Measurements from ENCODE around the gene SCN9A. TPM values are rescaled to one million over a fixed set of nuclear protein-coding genes. Genes with fewer than 3 reads are reported as not detected.

Gene SCN9A
- total and polyA plus RNA-seq, 12 donors, result 0.10 to 2.9 (median 0.79) TPM

DNA sequence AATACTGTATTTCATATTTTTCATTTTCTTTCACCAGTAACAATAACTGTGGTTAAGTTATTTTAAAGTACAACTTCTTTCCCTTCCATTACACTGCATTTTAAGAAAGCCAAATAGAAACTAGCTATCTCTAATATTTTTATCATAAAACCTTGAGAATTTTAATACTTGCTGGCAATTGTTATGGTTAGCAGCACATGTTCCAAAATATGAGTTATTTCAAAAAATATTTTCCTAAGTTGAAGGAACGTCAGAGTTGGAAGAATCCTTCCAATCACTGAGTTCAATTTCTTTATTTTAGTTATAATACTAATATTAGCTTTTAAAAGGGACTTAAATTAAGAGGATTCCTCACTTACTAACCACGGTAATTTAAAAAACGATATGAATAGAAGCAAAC lies 68.4 kb downstream of the SCN9A start:
- TF ChIP-seq, protein P1, sequence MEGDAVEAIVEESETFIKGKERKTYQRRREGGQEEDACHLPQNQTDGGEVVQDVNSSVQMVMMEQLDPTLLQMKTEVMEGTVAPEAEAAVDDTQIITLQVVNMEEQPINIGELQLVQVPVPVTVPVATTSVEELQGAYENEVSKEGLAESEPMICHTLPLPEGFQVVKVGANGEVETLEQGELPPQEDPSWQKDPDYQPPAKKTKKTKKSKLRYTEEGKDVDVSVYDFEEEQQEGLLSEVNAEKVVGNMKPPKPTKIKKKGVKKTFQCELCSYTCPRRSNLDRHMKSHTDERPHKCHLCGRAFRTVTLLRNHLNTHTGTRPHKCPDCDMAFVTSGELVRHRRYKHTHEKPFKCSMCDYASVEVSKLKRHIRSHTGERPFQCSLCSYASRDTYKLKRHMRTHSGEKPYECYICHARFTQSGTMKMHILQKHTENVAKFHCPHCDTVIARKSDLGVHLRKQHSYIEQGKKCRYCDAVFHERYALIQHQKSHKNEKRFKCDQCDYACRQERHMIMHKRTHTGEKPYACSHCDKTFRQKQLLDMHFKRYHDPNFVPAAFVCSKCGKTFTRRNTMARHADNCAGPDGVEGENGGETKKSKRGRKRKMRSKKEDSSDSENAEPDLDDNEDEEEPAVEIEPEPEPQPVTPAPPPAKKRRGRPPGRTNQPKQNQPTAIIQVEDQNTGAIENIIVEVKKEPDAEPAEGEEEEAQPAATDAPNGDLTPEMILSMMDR (IDR thresholded peaks at IDR 0.05), result no peak
- no peak overlapping the region for H3K27ac ChIP-seq
- ATAC-seq (no peak), DNase-seq (no peak)
- H3K4me1 ChIP-seq, result no peaks in the 10 kb centered on the region
- H3K9me3 ChIP-seq, result peaks cover 0 to 7% (median 0%) of the 10 kb centered on the region in 11 donors
- no peaks in the 10 kb centered on the region for H3K36me3 ChIP-seq
- H3K4me3 ChIP-seq, result no peak overlapping the region
- intact Hi-C loops (cut with DNase I), result no loop called here
- H3K27me3 ChIP-seq, result no peaks in the 10 kb centered on the region
- WGBS, 2 donors, result 64 to 76% methylated on average over 3 of the region's 3 CpGs

DNA sequence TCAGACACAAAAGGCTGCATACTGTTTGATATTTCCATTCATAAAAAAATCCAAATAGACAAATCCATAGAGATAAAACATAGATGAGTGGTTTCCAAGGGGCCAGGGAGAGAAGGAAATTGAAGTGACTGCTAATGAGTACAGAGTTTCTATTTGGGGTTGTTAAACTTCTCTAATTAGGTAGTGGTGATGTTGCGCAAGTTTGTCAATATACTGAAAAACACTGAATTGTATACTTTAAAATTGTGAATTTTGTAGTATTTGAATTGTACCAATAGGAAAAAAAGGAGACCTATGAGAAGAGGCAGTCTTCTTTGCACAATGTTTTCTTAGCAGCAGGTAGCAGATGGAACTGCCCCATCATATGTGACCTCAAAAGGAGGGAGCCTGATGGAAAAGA lies 71.1 kb downstream of the SCN9A start:
- no peak for DNase-seq
- no peak for ATAC-seq

DNA sequence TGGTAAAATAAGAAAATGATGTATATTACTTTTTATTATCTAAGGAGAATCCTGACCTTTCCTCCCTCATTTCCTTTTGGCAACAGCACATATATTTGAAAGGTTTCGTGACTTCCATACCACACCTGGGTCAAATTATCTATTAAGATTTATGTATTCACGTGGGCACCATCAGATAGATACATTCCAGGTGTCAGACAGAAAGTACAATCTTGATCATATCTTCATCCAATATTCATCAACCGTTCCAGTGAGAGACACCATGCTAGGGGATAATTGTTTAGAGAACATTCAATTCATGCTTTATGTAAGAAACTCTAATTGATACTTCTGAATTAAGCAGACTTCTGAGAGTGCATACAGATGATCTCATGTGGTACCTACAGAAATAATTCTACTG lies 73.7 kb downstream of the SCN9A start:
- intact Hi-C loops (cut with DNase I), result no loop called here
- ATAC-seq, result no peak

More for the DNA sequence above, 71.1 kb downstream of the SCN9A start:
- intact Hi-C loops (cut with DNase I), result no loop called here
- H3K4me3 ChIP-seq, result no peak overlapping the region
- no peaks in the 10 kb centered on the region for H3K36me3 ChIP-seq
- H3K27ac ChIP-seq, result no peak overlapping the region
- 100% methylated on average over 1 of the region's 1 CpG for WGBS, 2 donors
- TF ChIP-seq, protein P1 (IDR thresholded peaks at IDR 0.05), result no peak
- no peaks in the 10 kb centered on the region for H3K27me3 ChIP-seq
- peaks cover 0 to 4% (median 0%) of the 10 kb centered on the region in 11 donors for H3K9me3 ChIP-seq
- H3K4me1 ChIP-seq, result no peaks in the 10 kb centered on the region

DNA sequence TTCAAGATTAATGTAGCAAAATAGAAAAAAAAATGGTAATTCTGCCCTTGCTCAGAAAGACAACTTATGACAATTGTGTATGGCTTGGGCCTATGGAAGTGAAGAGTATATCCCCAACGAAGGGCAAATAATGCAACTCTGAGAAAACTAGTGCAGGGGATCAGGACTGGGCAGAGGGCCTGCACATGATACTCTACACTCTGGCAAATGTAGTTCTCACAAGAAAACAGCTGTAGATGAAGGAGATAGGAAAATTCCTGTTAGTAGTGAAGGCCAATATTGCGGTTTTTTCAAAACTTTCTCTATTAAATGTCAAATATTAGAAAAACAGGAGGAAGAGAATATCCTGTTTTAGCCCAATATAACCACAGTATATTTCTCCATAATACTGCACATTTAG lies 77.8 kb downstream of the SCN9A start:
- H3K27ac ChIP-seq, result no peak overlapping the region
- H3K4me1 ChIP-seq, result no peaks in the 10 kb centered on the region
- WGBS, 2 donors, result 80 to 87% methylated on average over 2 of the region's 2 CpGs
- H3K4me3 ChIP-seq, result no peak overlapping the region
- TF ChIP-seq, protein P1 (IDR thresholded peaks at IDR 0.05), result no peak
- DNase-seq, result no peak
- no peak for ATAC-seq
- intact Hi-C loops (cut with DNase I), result no loop called here
- H3K27me3 ChIP-seq, result no peaks in the 10 kb centered on the region
- no peaks in the 10 kb centered on the region for H3K9me3 ChIP-seq
- no peaks in the 10 kb centered on the region for H3K36me3 ChIP-seq

More for the DNA sequence above, 73.7 kb downstream of the SCN9A start:
- no peaks in the 10 kb centered on the region for H3K9me3 ChIP-seq
- no peak overlapping the region for H3K4me3 ChIP-seq
- no peak overlapping the region for H3K27ac ChIP-seq
- no peak for DNase-seq
- TF ChIP-seq, protein P1 (IDR thresholded peaks at IDR 0.05), result no peak
- H3K4me1 ChIP-seq, result no peaks in the 10 kb centered on the region
- no peaks in the 10 kb centered on the region for H3K27me3 ChIP-seq
- 59 to 68% methylated on average over 3 of the region's 3 CpGs for WGBS, 2 donors
- no peaks in the 10 kb centered on the region for H3K36me3 ChIP-seq
